Activated T-cell treated with anti-CD3 and anti-CD28 coated beads, Interleukin-2, amount 50 U/mL, for 48 hours (primary cell): ENCODE measurements around the gene NKPD1.

Experiments
- DNase-seq, 2 experiments: peaks; one replicate each; pipeline ENCODE4 v3.0.0-alpha.2; 2020

NKPD1 gene

DNA sequence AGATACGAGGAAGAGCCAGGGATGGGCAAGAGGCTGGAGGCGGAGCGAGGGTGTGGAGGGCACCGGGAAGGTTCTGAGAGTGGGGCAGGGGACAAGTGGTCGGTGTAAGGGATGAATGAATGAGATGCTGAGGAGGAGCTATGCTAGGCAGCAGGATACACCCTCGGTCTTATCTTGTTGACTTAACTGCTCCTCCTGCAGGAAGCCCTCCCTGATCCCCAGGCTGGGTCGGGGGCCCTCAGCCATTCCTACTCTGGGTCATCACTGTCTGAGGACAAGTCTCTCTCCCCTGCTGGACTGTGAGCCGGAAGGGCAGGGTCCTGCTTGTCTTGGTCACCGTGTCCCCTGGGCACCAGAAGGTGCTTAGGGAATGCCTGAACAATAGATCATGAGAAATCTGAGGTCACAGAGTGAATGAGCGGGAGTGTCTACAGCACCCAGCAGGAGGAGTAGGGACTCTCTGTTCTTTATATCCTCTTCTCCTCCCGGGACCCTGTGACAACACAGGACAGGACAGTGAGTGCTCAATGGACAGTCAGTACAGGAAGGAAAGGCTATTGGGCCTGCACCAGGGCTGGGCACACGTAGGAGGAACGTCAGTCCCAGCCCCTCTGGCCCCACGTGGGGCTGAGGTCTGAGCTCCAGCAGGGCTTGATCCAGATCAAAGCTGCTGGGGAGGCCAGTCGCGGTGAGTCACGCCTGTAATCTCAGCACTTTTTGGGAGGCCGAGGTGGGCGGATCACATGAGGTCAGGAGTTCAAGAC lies 6.5 kb downstream of the NKPD1 start:
- DNase-seq = peak; percentile 42 to 43

DNA sequence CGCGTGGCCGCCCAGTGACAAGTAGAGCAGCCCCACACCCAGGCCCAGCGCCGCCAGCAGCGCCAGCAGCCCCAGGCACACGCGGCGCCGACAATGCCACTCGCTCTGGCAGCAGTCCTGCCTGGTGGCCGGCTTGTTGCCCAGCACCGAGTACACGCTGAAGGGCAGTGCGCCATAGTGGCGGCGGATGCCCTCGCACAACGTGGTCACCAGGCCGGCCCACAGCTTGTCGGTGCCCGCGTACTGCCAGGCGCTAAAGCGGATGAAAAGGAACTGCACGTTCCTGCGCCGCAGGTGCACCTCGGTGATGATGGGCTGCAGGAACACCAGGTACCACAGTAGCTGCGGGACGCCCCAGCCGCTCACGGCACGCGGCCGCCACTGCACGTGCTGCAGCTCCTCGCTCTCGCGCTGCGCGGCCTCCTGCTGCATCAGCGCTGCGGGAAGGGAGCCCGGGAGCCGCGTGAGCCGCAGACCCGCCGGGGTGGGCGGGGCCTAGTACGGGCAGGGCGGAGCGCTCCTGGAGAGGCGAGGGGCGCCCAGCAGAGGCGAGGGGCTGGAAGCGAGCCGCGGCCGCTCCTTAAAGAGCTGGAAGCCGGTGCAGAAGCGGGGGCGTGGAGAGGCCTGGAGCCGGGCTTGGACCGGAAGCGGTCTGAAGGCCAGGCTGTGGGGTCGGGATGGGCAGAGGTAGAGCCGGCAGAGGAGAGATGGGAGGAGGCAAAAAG lies 7.3 kb downstream of the NKPD1 start:
- peak; percentile 47 to 62 for DNase-seq

DNA sequence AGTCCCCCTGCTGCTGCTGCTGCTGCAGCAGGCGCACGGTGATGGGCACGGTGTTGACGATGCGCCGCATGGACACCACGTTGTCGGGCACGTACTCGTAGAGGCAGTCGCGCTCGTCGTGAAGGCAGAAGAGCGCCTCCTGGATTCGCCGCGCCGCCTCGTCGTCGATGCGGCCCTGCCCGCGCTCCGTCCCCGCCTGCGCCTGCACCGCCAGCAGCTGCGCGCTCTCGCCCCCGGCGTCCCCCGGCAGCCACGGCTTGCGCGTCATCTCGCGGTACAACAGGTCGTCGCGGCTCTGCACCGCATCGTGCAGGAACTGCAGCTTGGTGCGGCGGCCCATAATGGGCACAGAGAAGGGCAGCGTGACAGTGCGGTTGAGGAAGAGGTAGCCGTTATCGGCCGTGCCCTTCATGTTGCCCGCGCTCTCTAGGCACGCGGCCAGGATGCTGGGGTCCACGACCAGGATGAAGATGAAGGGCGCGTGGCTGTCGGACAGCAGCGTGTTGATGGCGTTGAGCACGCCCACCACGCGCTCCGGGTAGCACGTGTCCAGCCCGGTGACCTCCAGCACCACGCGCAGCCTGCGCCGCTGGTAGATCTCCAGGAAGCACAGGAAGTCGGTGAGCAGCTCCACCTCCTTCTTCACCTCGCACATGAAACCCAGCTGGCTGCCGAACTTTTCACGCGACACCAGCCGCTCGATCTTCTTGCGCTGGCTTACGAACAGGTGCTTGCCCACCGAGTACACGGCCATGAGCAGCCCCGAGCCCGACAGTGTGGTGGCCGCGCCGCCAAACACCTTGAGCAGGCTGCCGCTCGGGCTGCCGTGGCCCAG lies 8.1 kb downstream of the NKPD1 start:
- DNase-seq = peak; percentile 59 to 67

DNA sequence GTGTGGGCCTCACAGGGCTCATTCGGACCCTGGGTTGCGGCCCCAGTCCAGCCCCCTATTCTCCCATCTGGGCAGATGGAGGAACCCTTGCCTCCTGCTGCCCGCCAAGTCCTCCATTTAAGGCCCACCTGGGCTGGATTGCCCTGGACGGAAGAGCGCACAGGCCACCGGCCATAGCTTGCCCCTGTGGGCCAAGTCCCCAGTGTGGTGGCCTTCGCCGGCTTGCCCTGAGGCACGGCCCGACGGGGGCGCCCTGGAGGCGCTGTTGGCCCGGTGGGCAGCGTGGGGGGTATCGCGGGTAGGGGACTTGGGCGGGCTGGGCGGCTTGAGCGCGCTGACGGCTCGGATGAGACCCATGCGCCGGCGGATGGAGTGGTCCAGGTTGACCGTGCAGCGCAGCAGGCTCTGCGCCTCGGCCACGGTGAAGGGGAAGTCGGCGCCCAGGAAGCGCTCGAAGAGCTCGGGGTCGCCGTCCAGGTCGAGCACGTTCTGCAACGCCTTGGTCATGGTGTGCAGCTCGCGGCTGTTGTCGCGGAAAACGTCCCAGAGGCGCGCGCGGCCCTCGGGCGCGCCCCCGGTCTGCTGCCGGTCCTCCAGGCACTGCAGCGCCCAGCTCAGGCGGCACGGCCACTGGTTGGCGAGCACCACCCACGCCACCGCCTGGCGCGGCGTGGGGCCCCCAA lies 8.8 kb downstream of the NKPD1 start:
- DNase-seq = no peak

DNA sequence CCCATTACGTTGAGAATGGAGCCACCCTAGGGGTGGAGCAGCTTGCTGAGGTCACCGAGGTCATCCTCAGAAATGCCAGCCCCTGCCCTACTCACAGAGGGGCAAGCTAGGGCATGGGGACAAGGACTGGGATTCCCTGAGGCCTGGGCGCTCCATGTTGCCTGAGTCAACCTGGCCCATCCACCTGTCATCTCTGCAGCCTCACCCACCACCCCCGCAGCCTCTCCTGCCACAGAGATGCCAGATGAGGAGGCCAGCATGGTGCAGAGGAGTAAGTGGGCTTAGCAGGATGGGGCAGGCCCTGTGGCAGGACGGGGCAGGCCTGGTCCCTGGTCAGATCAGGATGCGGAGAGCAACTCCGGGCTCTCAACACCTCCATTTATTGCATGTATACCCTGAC lies 9.5 kb downstream of the NKPD1 start:
- no peak for DNase-seq

DNA sequence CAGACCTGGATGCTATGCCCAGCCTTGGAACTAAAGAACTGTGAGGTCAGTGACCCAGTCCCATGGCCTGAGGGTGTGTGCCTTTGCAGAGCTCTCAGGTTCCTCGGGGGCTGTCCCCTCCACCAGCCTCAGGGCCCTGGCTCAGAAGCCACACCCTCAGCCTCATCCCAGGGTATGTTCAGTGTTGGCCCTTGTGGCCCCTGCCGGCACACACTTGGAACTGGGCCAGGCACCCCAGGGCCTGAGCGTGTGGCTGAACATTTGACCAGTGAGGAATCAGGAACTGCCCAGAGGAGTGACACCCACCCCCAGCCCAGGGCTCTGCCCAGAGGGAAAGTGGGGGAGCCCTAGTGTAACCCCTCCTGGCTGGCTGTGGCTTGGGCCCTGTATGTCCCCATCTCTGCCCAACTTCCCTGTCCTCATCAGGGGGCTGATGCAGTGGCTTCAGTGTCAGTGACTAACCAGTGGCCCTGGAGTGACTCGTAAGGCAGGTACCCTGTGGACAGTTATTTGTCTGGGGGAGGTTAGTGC lies 10.0 kb downstream of the NKPD1 start:
- no peak for DNase-seq

DNA sequence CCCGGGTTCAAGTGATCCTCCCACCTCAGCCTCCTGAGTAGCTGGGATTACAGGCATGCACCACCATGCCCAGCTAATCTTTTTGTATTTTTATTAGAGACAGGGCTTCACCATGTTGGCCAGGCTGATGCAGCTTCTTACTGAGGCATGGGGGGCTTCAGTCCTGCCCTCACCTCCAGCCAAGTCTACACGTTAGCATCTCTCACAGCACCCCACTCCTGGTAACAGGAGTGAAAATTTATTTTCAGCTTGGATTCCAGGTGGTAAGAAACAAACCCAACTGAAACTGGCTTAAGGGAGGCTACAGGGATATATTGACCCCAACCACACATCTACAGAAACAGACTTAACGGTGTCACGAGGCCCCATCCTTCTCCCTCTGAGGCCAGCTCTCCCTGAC lies 10.6 kb downstream of the NKPD1 start:
- DNase-seq = no peak

DNA sequence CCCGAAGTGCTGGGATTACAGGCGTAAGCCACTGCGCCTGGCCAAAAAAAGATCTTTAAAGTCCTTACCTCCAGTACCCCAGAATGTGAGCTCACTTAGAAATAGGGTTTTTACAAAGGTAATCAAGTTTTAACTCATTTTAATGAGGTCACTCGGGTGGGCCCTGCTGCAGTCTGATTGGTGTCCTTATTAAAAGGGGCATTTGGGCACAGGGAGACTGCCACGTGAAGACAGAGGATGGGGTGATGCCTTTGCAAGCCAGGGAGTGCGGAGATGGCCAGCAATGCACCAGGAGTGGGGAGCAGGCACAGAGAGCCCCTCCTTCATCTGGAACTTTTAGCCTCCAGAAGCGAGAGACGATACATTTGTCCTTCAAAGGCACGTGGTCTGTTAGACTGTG lies 11.7 kb downstream of the NKPD1 start:
- no peak for DNase-seq

DNA sequence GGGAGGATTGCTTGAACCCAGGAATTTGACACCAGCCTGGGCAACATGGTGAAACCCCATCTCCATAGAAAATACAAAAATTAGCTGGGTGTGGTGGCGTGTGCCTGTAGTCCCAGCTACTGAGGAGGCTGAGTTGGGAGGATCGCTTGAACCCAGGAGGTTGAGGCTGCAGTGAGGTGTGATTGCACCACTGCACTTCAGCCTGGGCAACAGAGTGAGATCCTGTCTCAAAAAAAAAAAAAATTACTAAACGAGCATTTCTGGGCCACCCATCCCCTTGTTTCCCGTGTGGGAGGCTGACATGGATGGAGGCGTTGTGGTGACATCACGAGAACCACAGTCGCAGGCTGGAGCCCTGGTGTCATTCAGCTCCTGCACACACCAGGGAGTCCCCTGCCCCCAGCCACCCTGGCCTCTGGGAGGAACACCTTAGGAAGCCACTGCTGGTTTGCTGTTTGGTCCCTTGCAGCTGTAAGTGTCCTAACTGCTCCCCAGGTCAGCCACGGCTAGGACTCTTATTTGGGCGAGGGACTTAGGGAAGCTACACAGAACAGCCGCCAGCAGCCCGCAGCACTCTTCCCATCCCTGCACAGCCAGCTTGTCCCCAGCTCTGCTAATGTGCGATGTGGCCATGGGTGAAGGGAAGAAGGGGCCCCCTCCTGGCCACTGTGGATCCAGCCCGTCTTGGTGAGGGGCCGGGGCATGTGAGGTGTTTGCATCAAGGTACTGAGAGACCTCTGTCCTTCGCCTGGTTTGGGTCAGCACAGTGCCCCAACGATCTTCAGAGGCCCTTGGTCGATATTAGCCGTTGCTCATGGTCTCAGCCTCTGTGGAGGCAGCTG lies 12.7 kb downstream of the NKPD1 start:
- no peak for DNase-seq

DNA sequence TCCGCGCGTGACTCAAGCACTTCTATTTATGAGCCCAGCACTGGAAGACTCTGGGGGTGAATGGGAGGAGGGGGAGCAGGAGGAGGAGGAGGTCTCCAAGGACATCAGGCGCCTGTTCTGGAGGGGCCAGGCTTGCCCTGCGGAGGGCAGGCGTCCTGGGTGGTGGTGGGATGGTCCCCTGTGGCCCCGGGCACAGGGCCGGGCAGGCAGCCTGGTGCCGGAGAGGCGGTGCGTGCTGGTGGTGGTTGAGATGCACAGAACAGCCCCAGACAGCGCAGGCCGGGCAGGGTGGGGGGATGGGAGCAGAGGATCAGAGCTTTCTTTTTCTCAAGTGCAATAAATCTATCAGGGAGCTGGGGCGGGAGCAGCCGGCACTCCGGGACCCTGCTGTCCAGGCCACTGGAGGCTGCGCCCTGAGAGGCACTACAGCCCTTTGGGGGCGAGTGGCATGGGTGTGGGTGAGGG lies 14.0 kb downstream of the NKPD1 start:
- no peak for DNase-seq

DNA sequence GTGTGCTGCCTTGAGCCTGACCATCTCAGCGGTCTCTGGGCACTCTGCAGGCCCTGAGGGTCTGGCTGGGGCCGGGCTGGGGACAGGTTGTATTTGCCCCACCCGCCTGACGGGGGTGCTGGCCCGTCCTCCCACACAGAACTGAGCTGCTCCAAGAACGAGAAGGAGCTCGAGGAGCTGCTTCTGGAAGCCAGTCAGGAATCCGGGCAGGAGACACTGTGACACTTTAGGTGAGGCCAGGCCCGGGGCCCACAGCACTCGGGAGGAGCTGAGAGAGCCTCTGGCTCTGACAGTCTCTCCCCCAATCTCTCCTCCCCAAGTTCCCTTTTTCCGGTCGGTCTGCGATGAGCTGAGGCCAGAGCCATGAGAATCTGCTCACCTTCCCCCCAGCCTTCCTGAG lies 14.5 kb downstream of the NKPD1 start:
- DNase-seq = no peak

DNA sequence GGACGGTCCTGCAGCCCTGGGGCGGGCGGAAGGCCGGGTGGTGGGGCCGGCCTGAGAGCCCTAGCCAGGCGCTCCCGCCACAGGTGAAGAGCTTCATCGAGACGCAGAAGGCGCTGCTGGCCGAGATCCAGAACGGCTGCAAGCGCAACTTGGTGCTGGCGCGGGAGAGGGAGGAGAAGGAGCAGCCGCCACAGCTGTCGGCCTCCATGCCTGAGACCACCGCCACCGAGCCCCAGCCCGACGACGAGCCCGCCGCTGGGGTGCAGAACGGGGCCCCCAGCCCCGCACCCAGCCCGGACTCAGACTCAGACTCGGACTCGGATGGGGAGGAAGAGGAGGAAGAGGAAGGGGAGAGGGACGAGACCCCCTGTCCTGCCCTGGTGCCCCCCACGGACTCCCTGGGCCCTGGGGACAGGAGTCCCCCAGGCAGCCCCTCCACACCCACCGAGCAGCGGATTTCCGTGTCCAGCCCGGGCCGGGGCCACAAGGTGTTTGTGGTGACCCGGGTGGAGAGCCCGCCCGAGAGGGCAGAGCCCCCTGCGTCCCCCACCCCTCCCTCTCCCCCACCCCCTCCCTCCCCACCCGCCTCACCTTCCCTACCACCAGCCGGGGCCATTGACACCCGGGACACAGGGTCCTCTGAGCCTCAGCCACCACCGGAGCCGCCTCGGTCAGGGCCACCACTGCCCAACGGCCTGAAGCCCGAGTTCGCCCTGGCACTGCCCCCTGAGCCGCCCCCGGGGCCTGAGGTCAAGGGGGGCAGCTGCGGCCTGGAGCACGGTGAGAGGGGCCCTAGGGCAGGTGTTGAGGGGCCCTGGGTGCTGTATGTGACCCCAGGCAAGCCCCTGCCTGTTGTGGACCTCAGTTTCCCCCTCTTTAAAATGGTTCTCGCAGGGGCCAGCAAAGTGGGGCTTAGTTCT lies 15.3 kb downstream of the NKPD1 start:
- no peak for DNase-seq

DNA sequence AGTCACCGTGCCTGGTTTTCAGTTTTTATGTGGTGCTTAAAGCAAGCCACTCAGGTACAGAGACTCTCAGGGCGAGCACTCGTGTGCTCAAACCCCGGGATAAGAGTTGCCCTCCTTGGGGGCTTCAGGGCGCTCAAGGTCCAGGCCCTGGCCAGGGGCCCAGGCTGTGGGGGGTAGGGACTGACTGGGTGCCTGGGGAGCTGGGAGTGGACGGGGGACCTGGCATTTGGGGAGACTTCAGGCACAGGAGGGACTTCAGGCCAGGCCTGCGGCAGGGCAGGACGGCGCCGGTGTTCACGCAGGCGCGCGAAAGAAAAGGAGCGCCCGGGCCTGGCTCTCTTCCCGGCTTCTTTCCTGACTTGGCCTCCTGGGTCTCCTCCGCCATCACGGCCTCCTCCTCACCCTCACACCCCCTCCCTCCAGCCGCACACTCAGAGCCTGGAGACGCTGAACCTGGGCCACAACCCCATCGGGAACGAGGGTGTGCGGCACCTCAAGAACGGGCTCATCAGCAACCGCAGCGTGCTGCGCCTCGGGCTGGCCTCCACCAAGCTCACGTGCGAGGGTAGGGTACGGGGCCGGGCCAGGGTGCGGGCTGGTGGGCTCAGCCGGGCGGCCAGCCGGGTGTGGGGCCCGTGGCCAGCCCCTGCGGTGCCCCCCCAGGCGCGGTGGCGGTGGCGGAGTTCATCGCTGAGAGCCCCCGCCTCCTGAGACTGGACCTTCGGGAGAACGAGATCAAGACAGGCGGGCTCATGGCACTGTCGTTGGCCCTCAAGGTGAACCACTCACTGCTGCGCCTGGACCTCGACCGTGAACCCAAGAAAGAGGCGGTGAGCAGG lies 16.1 kb downstream of the NKPD1 start:
- no peak for DNase-seq

DNA sequence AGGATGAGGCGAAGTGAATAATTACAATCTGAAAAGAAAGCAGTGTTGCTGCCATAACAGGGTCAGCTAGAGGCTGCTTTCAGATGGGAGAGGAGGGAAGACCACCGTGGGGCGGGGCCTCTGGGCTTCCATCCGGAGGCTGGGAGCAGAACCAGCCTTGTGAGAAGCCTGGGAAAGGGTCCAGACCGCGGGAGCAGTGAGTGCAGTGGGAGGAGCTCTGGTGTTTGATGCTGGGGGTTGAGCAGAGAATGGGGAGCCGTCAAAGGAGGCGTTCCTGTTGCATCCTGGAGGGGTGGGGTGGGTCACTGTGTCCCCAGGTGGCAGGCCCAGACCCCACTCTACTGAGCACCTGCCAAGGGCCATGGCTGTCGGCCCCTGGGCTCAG lies 18.1 kb downstream of the NKPD1 start:
- no peak for DNase-seq

DNA sequence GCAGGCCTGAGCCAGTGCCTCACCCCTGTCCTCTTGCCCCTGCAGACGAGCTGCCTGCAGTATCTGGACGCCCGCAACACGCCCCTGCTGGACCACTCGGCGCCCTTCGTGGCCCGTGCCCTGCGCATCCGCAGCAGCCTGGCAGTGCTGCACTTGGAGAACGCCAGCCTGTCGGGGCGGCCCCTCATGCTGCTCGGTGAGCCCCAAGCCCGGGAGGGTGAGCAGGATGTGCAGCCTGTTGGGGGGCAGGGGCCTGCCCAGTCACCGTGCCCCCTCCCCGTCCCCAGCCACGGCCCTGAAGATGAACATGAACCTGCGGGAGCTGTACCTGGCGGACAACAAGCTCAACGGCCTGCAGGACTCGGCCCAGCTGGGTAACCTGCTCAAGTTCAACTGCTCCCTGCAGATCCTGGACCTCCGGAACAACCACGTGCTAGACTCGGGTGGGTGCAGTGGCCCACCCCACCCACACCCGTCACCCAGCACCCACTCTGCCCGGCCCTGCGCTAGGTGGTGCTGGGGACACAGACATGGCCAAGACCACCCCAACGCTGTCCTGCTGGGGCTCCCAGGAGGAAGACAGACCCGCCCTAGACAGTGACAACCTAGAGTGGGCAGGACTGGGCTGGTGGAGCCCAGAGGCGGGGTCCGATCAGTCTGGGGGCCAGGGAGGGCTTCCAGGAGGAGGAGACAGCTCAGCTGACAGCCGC lies 18.6 kb downstream of the NKPD1 start:
- DNase-seq = no peak

DNA sequence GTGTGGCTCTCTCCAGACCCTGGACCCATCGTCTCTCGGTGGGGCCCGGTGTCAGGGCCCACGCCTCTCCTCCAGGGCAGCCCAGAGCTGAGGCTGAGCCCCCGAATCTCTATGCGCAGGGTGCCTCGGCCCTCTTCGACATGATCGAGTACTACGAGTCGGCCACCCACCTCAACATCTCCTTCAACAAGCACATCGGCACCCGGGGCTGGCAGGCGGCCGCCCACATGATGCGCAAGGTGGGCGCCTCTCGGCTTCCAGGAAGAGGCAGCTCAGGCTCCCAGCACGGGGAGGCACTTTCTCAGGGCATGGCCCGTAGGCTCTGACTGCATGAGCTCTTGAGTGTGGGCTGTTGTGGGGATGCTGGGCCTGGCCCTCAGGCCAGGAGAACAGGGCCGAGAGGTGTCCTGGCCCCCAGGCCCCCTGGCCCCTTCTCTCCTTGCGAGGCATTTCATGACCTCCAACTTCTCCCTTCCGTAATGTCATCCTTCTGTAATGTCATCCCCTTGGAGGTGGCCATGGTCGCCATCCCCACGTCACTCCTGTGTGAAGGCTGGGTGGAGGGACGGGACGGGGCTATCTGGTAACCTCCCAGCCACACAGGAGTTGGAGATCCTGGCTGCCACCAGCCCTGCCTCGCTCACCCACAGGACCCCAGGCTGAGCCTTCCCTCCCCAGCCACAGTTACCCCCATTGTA lies 19.4 kb downstream of the NKPD1 start:
- DNase-seq = no peak

DNA sequence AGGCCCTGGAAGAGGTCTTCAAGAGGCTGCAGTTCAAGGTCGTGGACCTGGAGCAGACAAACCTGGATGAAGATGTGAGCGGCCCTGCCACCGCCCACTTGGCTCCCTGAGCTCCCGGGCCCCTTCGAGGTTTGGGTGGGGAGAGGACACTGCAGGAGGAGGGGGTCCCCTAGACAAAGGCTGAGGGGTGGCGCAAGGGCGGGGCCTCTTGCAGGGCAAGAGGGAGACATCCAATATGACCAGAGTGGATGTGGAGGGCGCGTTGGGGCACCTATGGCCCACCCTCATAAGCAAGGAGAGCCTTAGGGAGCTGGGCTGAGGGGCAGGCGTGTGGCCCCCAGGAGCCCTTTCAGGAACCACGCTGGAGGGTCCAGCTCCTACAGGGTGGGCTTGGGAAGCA lies 20.2 kb downstream of the NKPD1 start:
- no peak for DNase-seq

DNA sequence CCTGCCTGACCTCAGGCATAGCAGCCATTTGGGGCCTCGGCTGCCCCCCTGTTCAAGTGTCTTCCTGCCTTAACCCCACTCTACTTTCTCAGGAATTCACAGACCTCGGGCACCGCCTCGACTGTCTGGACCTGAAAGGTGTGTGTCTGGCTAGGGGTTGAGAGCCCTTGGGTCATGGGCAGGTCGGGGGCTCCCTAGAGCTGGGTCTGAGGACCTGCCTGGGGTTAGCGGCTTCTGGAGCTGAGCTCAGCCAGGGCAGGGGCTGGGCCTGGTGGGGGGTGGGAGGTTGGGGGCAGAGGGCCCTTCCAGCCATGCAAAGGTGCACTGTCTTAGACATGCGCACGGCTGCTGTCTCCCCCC lies 20.7 kb downstream of the NKPD1 start:
- no peak for DNase-seq
